CD4-positive, alpha-beta T cell (primary cell): ENCODE measurements around the gene CTIF. TPM values are rescaled to one million over a fixed set of nuclear protein-coding genes. Genes with fewer than 3 reads are reported as not detected.

Source experiments
- ATAC-seq: fragments of 200-7000 bp; cut with Tn5 transposase; one replicate; pipeline ENCODE4 v1.10.0; 2022; ENCODE audit warnings: mild to moderate bottlenecking; ENCODE audit not compliant: poor library complexity
- CTCF ChIA-PET: fragments of 350-600 bp; sonication (Branson Sonifier 250); formaldehyde crosslinking; loops from one replicate; lab custom pipeline; 2021; ENCODE audit warnings: antibody characterized with exemption, inconsistent platforms; lab: Charles Lee
- POLR2A ChIA-PET: fragments of 350-600 bp; sonication (Branson Sonifier 250); formaldehyde crosslinking; loops from one replicate; lab custom pipeline; 2021; ENCODE audit warnings: antibody characterized with exemption, inconsistent platforms; lab: Charles Lee
- DNase-seq, 14 experiments: peaks; one replicate each; pipeline ENCODE4 v3.0.0-alpha.2; 2013 to 2020; ENCODE audit warnings: mixed read lengths in 2 of 14
- H3K27ac ChIP-seq, 2 donors: one replicate each; pipeline versions ENCODE4 v1.5.1 to v1.7.0; 2013; ENCODE audit warnings: low read length in 2 of 2, low read depth in 1 of 2, mild to moderate bottlenecking in 1 of 2
- H3K27me3 ChIP-seq, 2 experiments: 1 replicate in 1 of 2; 2 replicates in 1 of 2; pipeline versions ENCODE4 v1.6.1 to v1.7.0; 2013; ENCODE audit warnings: low read length in 2 of 2, control low read depth in 1 of 2, mild to moderate bottlenecking in 1 of 2, moderate library complexity in 1 of 2; ENCODE audit not compliant: insufficient read depth in 2 of 2, control insufficient read depth in 1 of 2
- H3K36me3 ChIP-seq: one replicate; pipeline ENCODE4 v1.6.1; 2013; ENCODE audit warnings: low read length, control low read depth; ENCODE audit not compliant: insufficient read depth
- H3K4me1 ChIP-seq: one replicate; pipeline ENCODE4 v1.6.1; 2013; ENCODE audit warnings: low read length, control low read depth; ENCODE audit not compliant: insufficient read depth
- H3K4me3 ChIP-seq: one replicate; pipeline ENCODE4 v1.5.1; 2013; ENCODE audit warnings: mild to moderate bottlenecking, low read length, moderate library complexity
- H3K9me3 ChIP-seq, 2 experiments: 1 replicate in 1 of 2; 2 replicates in 1 of 2; pipeline versions ENCODE4 v1.6.1 to v1.7.0; 2013; ENCODE audit warnings: low read length in 2 of 2, mild to moderate bottlenecking in 2 of 2, control low read depth in 1 of 2, moderate library complexity in 1 of 2; ENCODE audit not compliant: control insufficient read depth in 1 of 2, insufficient read depth in 1 of 2
- H3K27ac Mint-ChIP-seq: one replicate; pipeline ENCODE4 v1.8.0; 2020; ENCODE audit warnings: mixed read lengths
- H3K27me3 Mint-ChIP-seq: one replicate; pipeline ENCODE4 v1.8.0; 2021; ENCODE audit warnings: mixed read lengths
- H3K36me3 Mint-ChIP-seq: one replicate; pipeline ENCODE4 v1.8.0; 2021; ENCODE audit warnings: low read depth, mixed read lengths
- H3K4me1 Mint-ChIP-seq: one replicate; pipeline ENCODE4 v1.8.0; 2021; ENCODE audit warnings: low read depth, mixed read lengths
- H3K4me3 Mint-ChIP-seq: one replicate; pipeline ENCODE4 v1.8.0; 2020; ENCODE audit warnings: mild to moderate bottlenecking, mixed read lengths
- H3K9me3 Mint-ChIP-seq: one replicate; pipeline ENCODE4 v1.8.0; 2020; ENCODE audit warnings: mixed read lengths
- CTCF ChIP-seq: fragments of 200-600 bp; IDR thresholded peaks from one replicate; pipeline ENCODE4 v1.8.0; 2022; ENCODE audit warnings: antibody characterized with exemption, mild to moderate bottlenecking
- intact Hi-C, 2 experiments: fragments of 100-400 bp; cut with DNase I in 1 of 2; cut with micrococcal nuclease in 1 of 2; formaldehyde crosslinking; loops; one replicate each; pipeline versions ENCODE4 v1.15.1 to v1.9.0; 2023 to 2025; cut with DNase I, micrococcal nuclease
- total RNA-seq, 174 experiments: library from RNA in 2 of 174; stranded (reverse) in 2 of 174; gene quantifications; one replicate each; pipeline ENCODE4 v1.2.3 and lab custom pipeline; 2021 to 2026

Gene CTIF
- total RNA-seq, 2 experiments from 2014 or later: 1.1 to 2.9 TPM

- Histone ChIP-seq H3K36me3 (no peaks in the 10 kb centered on the region), H3K4me1 (peaks cover 3% of the 10 kb centered on the region), H3K9me3 (peaks cover 6 to 18% of the 10 kb centered on the region in 2 experiments), H3K4me3 (no peak overlapping the region), H3K27ac (no peak overlapping the region), H3K27me3 (no peaks in the 10 kb centered on the region)
- H3K4me3 Mint-ChIP-seq: no peak overlapping the region
- no peaks in the 10 kb centered on the region for H3K36me3 Mint-ChIP-seq
- no peak for ATAC-seq
- peaks cover 6% of the 10 kb centered on the region for H3K9me3 Mint-ChIP-seq
- intact Hi-C loops: no loop called here
- POLR2A ChIA-PET: no interaction called here
- H3K27ac Mint-ChIP-seq: no peak overlapping the region
- CTCF ChIA-PET: no interaction called here
- TF ChIP-seq CTCF: no peak
- DNase-seq: no peak
- peaks cover 13% of the 10 kb centered on the region for H3K4me1 Mint-ChIP-seq
- no peaks in the 10 kb centered on the region for H3K27me3 Mint-ChIP-seq
Measured at GRCh38 chr18:48902023-48902855, 363.4 kb downstream of the CTIF start.

GRCh38 chr18:48902856-48903601 lies 364.2 kb downstream of the CTIF start:
- Histone ChIP-seq H3K4me3 (no peak overlapping the region), H3K27ac (no peak overlapping the region), H3K9me3 (peaks cover 6 to 18% of the 10 kb centered on the region in 2 experiments), H3K4me1 (no peaks in the 10 kb centered on the region), H3K27me3 (no peaks in the 10 kb centered on the region), H3K36me3 (no peaks in the 10 kb centered on the region)
- DNase-seq (no peak), ATAC-seq (no peak)
- H3K27ac Mint-ChIP-seq: no peak overlapping the region
- peaks cover 6% of the 10 kb centered on the region for H3K9me3 Mint-ChIP-seq
- ChIA-PET CTCF (no interaction called here), POLR2A (no interaction called here)
- H3K4me1 Mint-ChIP-seq: peaks cover 13% of the 10 kb centered on the region
- no peak for TF ChIP-seq CTCF
- no peaks in the 10 kb centered on the region for H3K36me3 Mint-ChIP-seq
- H3K27me3 Mint-ChIP-seq: no peaks in the 10 kb centered on the region
- intact Hi-C loops: no loop called here
- no peak overlapping the region for H3K4me3 Mint-ChIP-seq

- CTCF ChIA-PET: no interaction called here
- Mint-ChIP-seq H3K4me3 (no peak overlapping the region), H3K9me3 (peaks cover 6% of the 10 kb centered on the region), H3K27me3 (no peaks in the 10 kb centered on the region), H3K36me3 (no peaks in the 10 kb centered on the region), H3K27ac (no peak overlapping the region), H3K4me1 (peaks cover 17% of the 10 kb centered on the region)
- DNase-seq (no peak), ATAC-seq (no peak)
- peaks cover 2% of the 10 kb centered on the region for H3K4me1 ChIP-seq
- no peaks in the 10 kb centered on the region for H3K36me3 ChIP-seq
- no peak overlapping the region for H3K4me3 ChIP-seq
- H3K9me3 ChIP-seq: peaks cover 6 to 18% of the 10 kb centered on the region in 2 experiments
- POLR2A ChIA-PET: no interaction called here
- intact Hi-C loops: no loop called here
- H3K27me3 ChIP-seq: no peaks in the 10 kb centered on the region
- no peak for TF ChIP-seq CTCF
- no peak overlapping the region for H3K27ac ChIP-seq
Measured at GRCh38 chr18:48904091-48904490, 365.3 kb downstream of the CTIF start.
